ENCODE results near the gene ACSM2A. TPM values are rescaled to one million over a fixed set of nuclear protein-coding genes. Genes with fewer than 3 reads are reported as not detected.
"Not testable (repeated sequence)": the region's sequence is repeated elsewhere in the genome, so short reads cannot be mapped to it uniquely, and the experiment has no call there.

ACSM2A gene
- total RNA-seq, 1 experiment from 2014 or later, result not detected

- Histone ChIP-seq H3K9me3 (no peaks in the 10 kb centered on the region), H3K27me3 (replicated peaks; ENCODE audit: control insufficient read depth, insufficient read depth, low read length) (no peaks in the 10 kb centered on the region), H3K4me3 (ENCODE audit: low read depth, low read length) (no peak overlapping the region), H3K4me1 (no peaks in the 10 kb centered on the region), H3K36me3 (ENCODE audit: control insufficient read depth, insufficient read depth, low read length) (no peaks in the 10 kb centered on the region)
- Mint-ChIP-seq H3K27ac (ENCODE audit: unreplicated experiment) (no peak overlapping the region), H3K4me1 (ENCODE audit: low read depth, unreplicated experiment) (no peaks in the 10 kb centered on the region), H3K36me3 (ENCODE audit: insufficient read depth, unreplicated experiment) (no peaks in the 10 kb centered on the region), H3K9me3 (ENCODE audit: unreplicated experiment) (no peaks in the 10 kb centered on the region), H3K27me3 (ENCODE audit: insufficient read depth, unreplicated experiment) (peaks cover 4% of the 10 kb centered on the region), H3K4me3 (ENCODE audit: unreplicated experiment) (no peak overlapping the region)
- no TSS peak for BruUV-seq (replicated peaks)
- CTCF ChIA-PET, result no interaction called here
- no peak for DNase-seq
- no peak for TF ChIP-seq CTCF (IDR thresholded peaks at IDR 0.05; ENCODE audit: insufficient read depth in 1 of 2, low read depth in 1 of 2, low read length in 1 of 2, severe bottlenecking in 1 of 2, unreplicated experiment in 1 of 2)
- intact Hi-C loops (cut with micrococcal nuclease; ENCODE audit: unreplicated experiment), result no loop called here
- POLR2A ChIA-PET, result no interaction called here
These were observed 33.4 kb downstream of the ACSM2A start for GRCh38 chr16:20484726-20485125.

GRCh38 chr16:20485408-20485807 is 34.1 kb downstream of the ACSM2A start:
- Histone ChIP-seq H3K4me1 (no peaks in the 10 kb centered on the region), H3K36me3 (ENCODE audit: control insufficient read depth, insufficient read depth, low read length) (no peaks in the 10 kb centered on the region), H3K4me3 (ENCODE audit: low read depth, low read length) (no peak overlapping the region), H3K27me3 (replicated peaks; ENCODE audit: control insufficient read depth, insufficient read depth, low read length) (no peaks in the 10 kb centered on the region), H3K9me3 (no peaks in the 10 kb centered on the region)
- Mint-ChIP-seq H3K4me1 (ENCODE audit: low read depth, unreplicated experiment) (no peaks in the 10 kb centered on the region), H3K27ac (ENCODE audit: unreplicated experiment) (no peak overlapping the region), H3K27me3 (ENCODE audit: insufficient read depth, unreplicated experiment) (peaks cover 4% of the 10 kb centered on the region), H3K36me3 (ENCODE audit: insufficient read depth, unreplicated experiment) (no peaks in the 10 kb centered on the region), H3K4me3 (ENCODE audit: unreplicated experiment) (no peak overlapping the region), H3K9me3 (ENCODE audit: unreplicated experiment) (no peaks in the 10 kb centered on the region)
- DNase-seq, result no peak
- BruUV-seq (replicated peaks), result no TSS peak
- CTCF ChIA-PET, result no interaction called here
- intact Hi-C loops (cut with micrococcal nuclease; ENCODE audit: unreplicated experiment), result no loop called here
- POLR2A ChIA-PET, result no interaction called here
- no peak for TF ChIP-seq CTCF (IDR thresholded peaks at IDR 0.05; ENCODE audit: insufficient read depth in 1 of 2, low read depth in 1 of 2, low read length in 1 of 2, severe bottlenecking in 1 of 2, unreplicated experiment in 1 of 2)

GRCh38 chr16:20490994-20491393 is 39.7 kb downstream of the ACSM2A start:
- H3K9me3 Mint-ChIP-seq (ENCODE audit: unreplicated experiment); H3K36me3 ChIP-seq (ENCODE audit: control insufficient read depth, insufficient read depth, low read length); H3K36me3 Mint-ChIP-seq (ENCODE audit: insufficient read depth, unreplicated experiment); H3K27ac Mint-ChIP-seq (ENCODE audit: unreplicated experiment); BruUV-seq (replicated peaks); intact Hi-C loops (cut with micrococcal nuclease; ENCODE audit: unreplicated experiment); H3K4me1 Mint-ChIP-seq (ENCODE audit: low read depth, unreplicated experiment); H3K9me3 ChIP-seq; H3K4me3 ChIP-seq (ENCODE audit: low read depth, low read length); DNase-seq; CTCF ChIA-PET; H3K27me3 ChIP-seq (replicated peaks; ENCODE audit: control insufficient read depth, insufficient read depth, low read length); POLR2A ChIA-PET; H3K27me3 Mint-ChIP-seq (ENCODE audit: insufficient read depth, unreplicated experiment); H3K4me3 Mint-ChIP-seq (ENCODE audit: unreplicated experiment); H3K4me1 ChIP-seq: not testable (repeated sequence)

GRCh38 chr16:20491448-20491847 is 40.1 kb downstream of the ACSM2A start:
- H3K27ac Mint-ChIP-seq (ENCODE audit: unreplicated experiment); H3K4me1 Mint-ChIP-seq (ENCODE audit: low read depth, unreplicated experiment); BruUV-seq (replicated peaks); H3K36me3 ChIP-seq (ENCODE audit: control insufficient read depth, insufficient read depth, low read length); H3K4me3 Mint-ChIP-seq (ENCODE audit: unreplicated experiment); intact Hi-C loops (cut with micrococcal nuclease; ENCODE audit: unreplicated experiment); H3K27me3 Mint-ChIP-seq (ENCODE audit: insufficient read depth, unreplicated experiment); H3K4me3 ChIP-seq (ENCODE audit: low read depth, low read length); POLR2A ChIA-PET; H3K36me3 Mint-ChIP-seq (ENCODE audit: insufficient read depth, unreplicated experiment); CTCF ChIA-PET; H3K4me1 ChIP-seq; H3K9me3 Mint-ChIP-seq (ENCODE audit: unreplicated experiment); H3K27me3 ChIP-seq (replicated peaks; ENCODE audit: control insufficient read depth, insufficient read depth, low read length); H3K9me3 ChIP-seq; DNase-seq: not testable (repeated sequence)

Data from Caco-2 (cell line).